ENCODE measurements around the gene ZNF283. TPM values are rescaled to one million over a fixed set of nuclear protein-coding genes. Genes with fewer than 3 reads are reported as not detected.

The ZNF283 gene
- total and polyA plus RNA-seq, 2 of the 13 experiments (the other 11 are each of a cell fraction or from before 2014, with no cell fraction given), result 2.0 to 11.1 TPM

DNA sequence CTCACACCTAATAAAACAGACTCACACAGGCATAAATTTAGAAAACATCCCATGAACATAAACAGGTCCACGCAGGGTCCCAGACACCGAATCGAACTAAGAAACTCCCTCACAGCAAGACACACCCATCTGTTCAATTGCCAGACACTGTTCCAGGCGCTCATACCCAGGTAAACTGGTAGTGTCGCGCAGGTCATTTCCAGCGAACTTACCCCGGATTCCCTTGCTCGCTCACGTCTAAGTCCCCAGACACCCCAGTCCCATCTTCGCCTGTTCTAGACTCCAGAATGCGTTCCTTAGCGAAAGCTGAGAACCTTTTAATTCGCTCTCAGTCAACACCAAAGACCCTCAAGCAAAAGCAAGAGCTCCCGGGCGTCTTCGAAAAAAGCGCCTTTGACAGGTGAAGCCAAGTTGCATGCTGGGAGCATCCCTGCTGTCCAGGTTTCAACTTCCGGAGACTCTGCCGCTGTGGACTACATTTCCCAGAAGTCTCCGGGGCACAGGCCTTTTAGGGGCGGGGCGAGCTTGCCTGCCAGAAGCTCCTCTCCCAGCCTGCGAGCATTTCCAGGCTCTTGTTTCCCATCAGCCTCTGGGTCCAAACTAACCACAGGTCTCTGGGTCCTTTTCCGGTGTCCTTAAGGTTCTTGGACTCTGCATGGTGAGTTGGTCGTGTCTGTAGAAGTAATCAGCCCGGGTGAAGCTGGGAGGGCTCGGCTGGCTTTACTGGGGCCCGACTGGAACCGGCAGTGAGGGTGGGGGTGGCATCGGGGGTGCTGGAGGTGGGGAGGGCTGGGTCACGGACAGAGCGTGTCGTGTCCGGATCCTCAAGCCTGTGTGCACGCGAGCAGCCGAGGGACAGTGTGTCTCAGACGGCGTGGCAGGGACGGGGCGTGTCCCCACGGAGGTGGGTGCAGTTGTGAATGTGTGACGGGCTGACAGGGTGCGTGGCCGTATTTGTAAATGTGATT, at the start of gene ZNF283 (continued):
- TF ChIP-seq PITX1 (CRISPR knock-in tag; IDR thresholded peaks at IDR 0.05) (0 out of 2 replicates have a peak, but pooled peaks have one; percentile 32), ZNF350 (CRISPR knock-in tag; IDR thresholded peaks at IDR 0.05; ENCODE audit: borderline replicate concordance, low read depth) (peak; percentile 48; the same call in 1 of the 2 replicates), PAX8 (CRISPR knock-in tag; IDR thresholded peaks at IDR 0.05; ENCODE audit: borderline replicate concordance) (no peak), DMAP1 (CRISPR knock-in tag; IDR thresholded peaks at IDR 0.05) (peak; percentile 71), KAT8 (CRISPR knock-in tag; IDR thresholded peaks at IDR 0.05) (peak; percentile 80), TGIF2 (CRISPR knock-in tag; IDR thresholded peaks at IDR 0.05) (0 out of 2 replicates have a peak, but pooled peaks have one; percentile 3), ZFP36 (IDR thresholded peaks at IDR 0.05; ENCODE audit: borderline replicate concordance, low read depth, low read length, partially characterized antibody) (no peak), SP4 (CRISPR knock-in tag; IDR thresholded peaks at IDR 0.05) (peak; percentile 79; the same call in 1 of the 2 replicates), ZNF607 (CRISPR knock-in tag; IDR thresholded peaks at IDR 0.05; ENCODE audit: borderline replicate concordance) (0 out of 2 replicates have a peak, but pooled peaks have one; percentile 46), ELF1 (CRISPR knock-in tag; IDR thresholded peaks at IDR 0.05) (peak; percentile 96), ZNF501 (CRISPR knock-in tag; IDR thresholded peaks at IDR 0.05) (peak; percentile 57; the same call in 1 of the 2 replicates), SIN3A (IDR thresholded peaks at IDR 0.05; ENCODE audit: borderline replicate concordance, low read depth, low read length) (peak; percentile 67; the same call in 1 of the 2 replicates), DR1 (CRISPR knock-in tag; IDR thresholded peaks at IDR 0.05) (0 out of 2 replicates have a peak, but pooled peaks have one; percentile 27), JUN (CRISPR knock-in tag; IDR thresholded peaks at IDR 0.05) (0 out of 2 replicates have a peak, but pooled peaks have one; percentile 2), GABPA (IDR thresholded peaks at IDR 0.05; ENCODE audit: low read depth, low read length) (peak; percentile 65), GABPA (CRISPR knock-in tag; IDR thresholded peaks at IDR 0.05; ENCODE audit: low read depth) (peak; percentile 94)
- TF ChIP-seq, protein P1, sequence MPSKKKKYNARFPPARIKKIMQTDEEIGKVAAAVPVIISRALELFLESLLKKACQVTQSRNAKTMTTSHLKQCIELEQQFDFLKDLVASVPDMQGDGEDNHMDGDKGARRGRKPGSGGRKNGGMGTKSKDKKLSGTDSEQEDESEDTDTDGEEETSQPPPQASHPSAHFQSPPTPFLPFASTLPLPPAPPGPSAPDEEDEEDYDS (CRISPR knock-in tag; IDR thresholded peaks at IDR 0.05), result peak; percentile 22; the same call in 1 of the 2 replicates
- TF ChIP-seq, protein P2, sequence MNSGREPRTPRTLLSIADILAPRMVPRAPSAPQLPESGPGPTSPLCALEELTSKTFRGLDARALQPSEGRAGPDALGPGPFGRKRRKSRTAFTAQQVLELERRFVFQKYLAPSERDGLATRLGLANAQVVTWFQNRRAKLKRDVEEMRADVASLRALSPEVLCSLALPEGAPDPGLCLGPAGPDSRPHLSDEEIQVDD (CRISPR knock-in tag; IDR thresholded peaks at IDR 0.05; ENCODE audit: borderline replicate concordance), result 0 out of 2 replicates have a peak, but pooled peaks have one; percentile 73
- TF ChIP-seq, protein P3, sequence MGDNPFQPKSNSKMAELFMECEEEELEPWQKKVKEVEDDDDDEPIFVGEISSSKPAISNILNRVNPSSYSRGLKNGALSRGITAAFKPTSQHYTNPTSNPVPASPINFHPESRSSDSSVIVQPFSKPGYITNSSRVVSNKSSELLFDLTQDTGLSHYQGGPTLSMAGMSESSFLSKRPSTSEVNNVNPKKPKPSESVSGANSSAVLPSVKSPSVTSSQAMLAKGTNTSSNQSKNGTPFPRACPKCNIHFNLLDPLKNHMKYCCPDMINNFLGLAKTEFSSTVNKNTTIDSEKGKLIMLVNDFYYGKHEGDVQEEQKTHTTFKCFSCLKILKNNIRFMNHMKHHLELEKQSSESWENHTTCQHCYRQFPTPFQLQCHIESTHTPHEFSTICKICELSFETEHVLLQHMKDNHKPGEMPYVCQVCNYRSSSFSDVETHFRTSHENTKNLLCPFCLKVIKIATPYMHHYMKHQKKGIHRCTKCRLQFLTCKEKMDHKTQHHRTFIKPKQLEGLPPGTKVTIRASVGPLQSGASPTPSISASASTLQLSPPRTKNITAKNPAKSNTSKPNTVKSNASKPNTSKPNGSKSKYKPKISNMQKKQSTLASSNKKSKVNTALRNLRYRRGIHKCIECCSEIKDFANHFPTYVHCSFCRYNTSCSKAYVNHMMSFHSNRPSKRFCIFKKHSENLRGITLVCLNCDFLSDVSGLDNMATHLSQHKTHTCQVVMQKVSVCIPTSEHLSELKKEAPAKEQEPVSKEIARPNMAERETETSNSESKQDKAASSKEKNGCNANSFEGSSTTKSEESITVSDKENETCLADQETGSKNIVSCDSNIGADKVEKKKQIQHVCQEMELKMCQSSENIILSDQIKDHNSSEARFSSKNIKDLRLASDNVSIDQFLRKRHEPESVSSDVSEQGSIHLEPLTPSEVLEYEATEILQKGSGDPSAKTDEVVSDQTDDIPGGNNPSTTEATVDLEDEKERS (CRISPR knock-in tag; IDR thresholded peaks at IDR 0.05), result peak; percentile 45; the same call in 1 of the 2 replicates
- TF ChIP-seq, protein P4, sequence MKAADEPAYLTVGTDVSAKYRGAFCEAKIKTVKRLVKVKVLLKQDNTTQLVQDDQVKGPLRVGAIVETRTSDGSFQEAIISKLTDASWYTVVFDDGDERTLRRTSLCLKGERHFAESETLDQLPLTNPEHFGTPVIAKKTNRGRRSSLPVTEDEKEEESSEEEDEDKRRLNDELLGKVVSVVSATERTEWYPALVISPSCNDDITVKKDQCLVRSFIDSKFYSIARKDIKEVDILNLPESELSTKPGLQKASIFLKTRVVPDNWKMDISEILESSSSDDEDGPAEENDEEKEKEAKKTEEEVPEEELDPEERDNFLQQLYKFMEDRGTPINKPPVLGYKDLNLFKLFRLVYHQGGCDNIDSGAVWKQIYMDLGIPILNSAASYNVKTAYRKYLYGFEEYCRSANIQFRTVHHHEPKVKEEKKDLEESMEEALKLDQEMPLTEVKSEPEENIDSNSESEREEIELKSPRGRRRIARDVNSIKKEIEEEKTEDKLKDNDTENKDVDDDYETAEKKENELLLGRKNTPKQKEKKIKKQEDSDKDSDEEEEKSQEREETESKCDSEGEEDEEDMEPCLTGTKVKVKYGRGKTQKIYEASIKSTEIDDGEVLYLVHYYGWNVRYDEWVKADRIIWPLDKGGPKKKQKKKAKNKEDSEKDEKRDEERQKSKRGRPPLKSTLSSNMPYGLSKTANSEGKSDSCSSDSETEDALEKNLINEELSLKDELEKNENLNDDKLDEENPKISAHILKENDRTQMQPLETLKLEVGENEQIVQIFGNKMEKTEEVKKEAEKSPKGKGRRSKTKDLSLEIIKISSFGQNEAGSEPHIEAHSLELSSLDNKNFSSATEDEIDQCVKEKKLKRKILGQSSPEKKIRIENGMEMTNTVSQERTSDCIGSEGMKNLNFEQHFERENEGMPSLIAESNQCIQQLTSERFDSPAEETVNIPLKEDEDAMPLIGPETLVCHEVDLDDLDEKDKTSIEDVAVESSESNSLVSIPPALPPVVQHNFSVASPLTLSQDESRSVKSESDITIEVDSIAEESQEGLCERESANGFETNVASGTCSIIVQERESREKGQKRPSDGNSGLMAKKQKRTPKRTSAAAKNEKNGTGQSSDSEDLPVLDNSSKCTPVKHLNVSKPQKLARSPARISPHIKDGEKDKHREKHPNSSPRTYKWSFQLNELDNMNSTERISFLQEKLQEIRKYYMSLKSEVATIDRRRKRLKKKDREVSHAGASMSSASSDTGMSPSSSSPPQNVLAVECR (CRISPR knock-in tag; IDR thresholded peaks at IDR 0.05; ENCODE audit: borderline replicate concordance), result peak; percentile 78; the same call in 1 of the 2 replicates

Measured in HepG2 (cell line).